SU-DHL-6 (cell line): ENCODE results near the gene AKT3.

ENCODE experiments used
- H2AFZ ChIP-seq: fragments of 200-600 bp; sonication (generic); 2 replicates; pipeline ENCODE4 v1.6.1; 2014; ENCODE audit warnings: low read depth, mild to moderate bottlenecking, moderate library complexity, mixed read lengths, antibody characterized with exemption, low read length; ENCODE audit not compliant: severe bottlenecking
- H3F3A ChIP-seq: fragments of 200-600 bp; shearing (Covaris generic); 2 replicates; pipeline ENCODE4 v1.6.0; 2016; ENCODE audit warnings: antibody characterized with exemption, mild to moderate bottlenecking; ENCODE audit not compliant: insufficient read depth
- H3K27ac ChIP-seq: fragments of 200-600 bp; sonication (generic); 2 replicates; pipeline ENCODE4 v1.5.1; 2016; ENCODE audit warnings: low read depth, mild to moderate bottlenecking, low read length, moderate library complexity, mixed read lengths
- H3K27me3 ChIP-seq: fragments of 200-600 bp; sonication (generic), shearing (Covaris generic); 2 replicates; pipeline ENCODE4 v1.6.0; 2014; ENCODE audit warnings: mild to moderate bottlenecking, low read length
- H3K36me3 ChIP-seq: fragments of 200-600 bp; sonication (generic); 2 replicates; pipeline ENCODE4 v1.6.1; 2014; ENCODE audit warnings: mild to moderate bottlenecking, low read length, mixed read lengths
- H3K4me2 ChIP-seq: fragments of 300-600, 200-600 bp; shearing (Covaris generic), sonication (generic); 2 replicates; pipeline ENCODE4 v1.6.0; 2014; ENCODE audit warnings: low read length, low read depth, mild to moderate bottlenecking; ENCODE audit not compliant: poor library complexity, severe bottlenecking
- H3K4me3 ChIP-seq: fragments of 200-600 bp; sonication (generic); 2 replicates; pipeline ENCODE4 v1.5.1; 2014; ENCODE audit warnings: antibody characterized with exemption, low read length, mild to moderate bottlenecking, mixed read lengths; ENCODE audit not compliant: insufficient read depth, poor library complexity, severe bottlenecking
- H3K79me2 ChIP-seq: fragments of 200-600 bp; sonication (generic); 2 replicates; pipeline ENCODE4 v1.6.1; 2014; ENCODE audit warnings: mild to moderate bottlenecking, low read length, moderate library complexity; ENCODE audit not compliant: insufficient read depth
- H3K9ac ChIP-seq: fragments of 200-600 bp; sonication (generic); 2 replicates; pipeline ENCODE4 v1.7.0; 2014; ENCODE audit warnings: mild to moderate bottlenecking, low read length
- H3K9me2 ChIP-seq: fragments of 200-600 bp; sonication (generic); replicated peaks from 2 replicates; pipeline ENCODE4 v1.6.1; 2014; ENCODE audit warnings: low read length; ENCODE audit not compliant: insufficient read depth
- H3K9me3 ChIP-seq: fragments of 200-600 bp; sonication (generic); 2 replicates; pipeline ENCODE4 v1.6.1; 2014; ENCODE audit warnings: low read length, mixed read lengths; ENCODE audit not compliant: insufficient read depth
- H4K20me1 ChIP-seq: fragments of 200-600 bp; sonication (generic); 2 replicates; pipeline ENCODE4 v1.6.1; 2014; ENCODE audit warnings: low read depth, mild to moderate bottlenecking, antibody characterized with exemption, low read length, moderate library complexity, mixed read lengths
- EZH2phosphoT487 ChIP-seq: fragments of 200-600 bp; sonication (generic), shearing (Covaris generic); conservative IDR thresholded peaks from 2 replicates; pipeline ENCODE4 v1.6.1; 2018; ENCODE audit warnings: mild to moderate bottlenecking, antibody characterized with exemption, low read length, moderate library complexity, mixed read lengths
- TF ChIP-seq, protein P1 (sequence below): fragments of 200-600 bp; sonication (generic); IDR thresholded peaks from one replicate; pipeline ENCODE4 v1.5.1; 2017; ENCODE audit warnings: antibody characterized with exemption, mild to moderate bottlenecking, low read length, moderate library complexity; ENCODE audit not compliant: insufficient read depth, poor library complexity, severe bottlenecking

AKT3 gene

DNA sequence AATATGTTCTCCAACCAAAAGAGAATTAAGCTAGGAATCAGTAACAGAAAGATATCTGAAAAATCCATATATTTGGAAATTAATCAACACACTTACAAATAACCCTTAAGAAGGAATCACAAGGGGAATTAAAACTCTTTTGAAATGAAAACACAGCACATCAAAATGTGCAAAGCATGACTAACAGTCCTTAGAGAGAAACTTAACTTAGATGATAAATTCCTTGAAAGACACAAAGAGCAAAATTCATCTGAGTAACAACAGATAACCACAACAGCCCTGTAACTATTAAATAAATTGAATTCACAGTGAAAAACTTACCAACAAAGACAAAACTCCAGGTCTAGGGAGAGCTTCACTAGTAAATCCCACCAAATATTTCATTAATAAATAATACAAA, 310.4 kb downstream of the AKT3 start:
- Histone ChIP-seq H3K9me2 (no peaks in the 10 kb centered on the region), H3K9ac (no peak overlapping the region), H2AFZ (no peak overlapping the region), H3K79me2 (no peaks in the 10 kb centered on the region), H3K4me2 (no peak overlapping the region), H3K36me3 (no peaks in the 10 kb centered on the region), H3K27ac (no peak overlapping the region), H3K4me3 (no peak overlapping the region), H3K9me3 (no peaks in the 10 kb centered on the region), H4K20me1 (no peaks in the 10 kb centered on the region), H3K27me3 (no peaks in the 10 kb centered on the region), H3F3A (no peaks in the 10 kb centered on the region)
- TF ChIP-seq, protein P1, sequence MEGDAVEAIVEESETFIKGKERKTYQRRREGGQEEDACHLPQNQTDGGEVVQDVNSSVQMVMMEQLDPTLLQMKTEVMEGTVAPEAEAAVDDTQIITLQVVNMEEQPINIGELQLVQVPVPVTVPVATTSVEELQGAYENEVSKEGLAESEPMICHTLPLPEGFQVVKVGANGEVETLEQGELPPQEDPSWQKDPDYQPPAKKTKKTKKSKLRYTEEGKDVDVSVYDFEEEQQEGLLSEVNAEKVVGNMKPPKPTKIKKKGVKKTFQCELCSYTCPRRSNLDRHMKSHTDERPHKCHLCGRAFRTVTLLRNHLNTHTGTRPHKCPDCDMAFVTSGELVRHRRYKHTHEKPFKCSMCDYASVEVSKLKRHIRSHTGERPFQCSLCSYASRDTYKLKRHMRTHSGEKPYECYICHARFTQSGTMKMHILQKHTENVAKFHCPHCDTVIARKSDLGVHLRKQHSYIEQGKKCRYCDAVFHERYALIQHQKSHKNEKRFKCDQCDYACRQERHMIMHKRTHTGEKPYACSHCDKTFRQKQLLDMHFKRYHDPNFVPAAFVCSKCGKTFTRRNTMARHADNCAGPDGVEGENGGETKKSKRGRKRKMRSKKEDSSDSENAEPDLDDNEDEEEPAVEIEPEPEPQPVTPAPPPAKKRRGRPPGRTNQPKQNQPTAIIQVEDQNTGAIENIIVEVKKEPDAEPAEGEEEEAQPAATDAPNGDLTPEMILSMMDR, result no peak
- no peak for TF ChIP-seq EZH2phosphoT487

DNA sequence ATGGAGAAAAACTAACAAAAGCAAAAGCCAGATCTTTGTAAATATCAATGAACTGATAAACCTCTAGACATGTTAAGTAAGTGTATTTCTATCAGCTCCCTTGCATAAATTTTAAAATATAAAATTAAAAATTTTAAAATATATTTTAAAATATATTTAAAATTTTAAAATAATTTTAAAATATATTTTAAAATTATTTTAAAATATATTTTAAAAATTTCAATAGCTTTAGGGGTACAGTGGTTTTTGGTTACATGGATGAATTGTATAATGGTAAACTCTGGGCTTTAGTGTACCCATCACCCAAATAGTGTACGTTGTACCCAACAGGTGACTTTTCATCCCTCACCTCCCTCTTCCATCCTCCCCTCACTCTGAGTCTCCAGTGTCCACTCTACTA, 315.0 kb downstream of the AKT3 start:
- Histone ChIP-seq H2AFZ (no peak overlapping the region), H3K9ac (no peak overlapping the region), H4K20me1 (no peaks in the 10 kb centered on the region), H3K79me2 (no peaks in the 10 kb centered on the region), H3K27ac (no peak overlapping the region), H3K4me3 (no peak overlapping the region), H3K36me3 (no peaks in the 10 kb centered on the region), H3K27me3 (no peaks in the 10 kb centered on the region), H3K9me3 (no peaks in the 10 kb centered on the region), H3K4me2 (no peak overlapping the region), H3K9me2 (no peaks in the 10 kb centered on the region), H3F3A (no peaks in the 10 kb centered on the region)
- TF ChIP-seq EZH2phosphoT487, result no peak
- TF ChIP-seq, protein P1, result no peak

DNA sequence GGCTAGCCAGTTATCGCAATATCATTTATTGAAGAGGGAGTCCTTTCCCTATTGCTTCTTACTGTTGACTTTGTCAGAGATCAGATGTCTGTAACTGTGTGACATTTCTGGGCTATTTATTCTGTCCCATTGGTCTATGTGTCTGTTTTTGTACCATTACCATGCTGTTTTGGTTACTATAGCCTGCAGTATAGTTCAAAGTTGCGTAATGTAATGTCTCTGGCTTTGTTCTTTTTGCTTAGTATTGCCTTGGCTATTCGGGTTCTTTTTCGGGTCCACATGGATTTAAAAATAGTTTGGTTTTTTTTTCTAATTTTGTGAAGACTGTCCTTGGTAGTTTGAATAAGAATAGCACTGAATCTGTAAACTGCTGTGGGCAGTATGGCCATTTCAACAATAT, 320.5 kb downstream of the AKT3 start:
- Histone ChIP-seq H3K9ac (no peak overlapping the region), H3K79me2 (no peaks in the 10 kb centered on the region), H4K20me1 (no peaks in the 10 kb centered on the region), H3K36me3 (no peaks in the 10 kb centered on the region), H3K4me2 (no peak overlapping the region), H3K9me3 (no peaks in the 10 kb centered on the region), H3F3A (no peaks in the 10 kb centered on the region; the same call in 1 of the 2 replicates), H3K27ac (no peak overlapping the region), H2AFZ (no peak overlapping the region), H3K4me3 (no peak overlapping the region), H3K27me3 (no peaks in the 10 kb centered on the region), H3K9me2 (no peaks in the 10 kb centered on the region)
- TF ChIP-seq EZH2phosphoT487, result no peak
- TF ChIP-seq, protein P1, result no peak
